Smooth muscle cell (in vitro differentiated cells): ENCODE measurements around the gene GALNT12. TPM values are rescaled to one million over a fixed set of nuclear protein-coding genes. Genes with fewer than 3 reads are reported as not detected.

Source experiments
- DNase-seq: peaks from one replicate; lab custom pipeline; 2025; ENCODE audit not compliant: unreplicated experiment; lab: John Stamatoyannopoulos, UW
- H2AFZ ChIP-seq: fragments of 200-600 bp; sonication (generic); 2 replicates; pipeline ENCODE4 v1.6.0; 2016; ENCODE audit warnings: antibody characterized with exemption, low read depth, mild to moderate bottlenecking
- H3F3A ChIP-seq: fragments of 200-600 bp; sonication (generic); 2 replicates; pipeline ENCODE4 v1.6.0; 2017; ENCODE audit warnings: antibody characterized with exemption, low read depth
- H3K27ac ChIP-seq: fragments of 200-600 bp; sonication (generic); 2 replicates; pipeline ENCODE4 v1.5.1; 2016; ENCODE audit warnings: low read depth, mild to moderate bottlenecking
- H3K27me3 ChIP-seq: fragments of 200-600 bp; sonication (generic); 2 replicates; pipeline ENCODE4 v1.6.1; 2016; ENCODE audit warnings: low read depth, mild to moderate bottlenecking
- H3K36me3 ChIP-seq: fragments of 200-600 bp; sonication (generic); 2 replicates; pipeline ENCODE4 v1.5.1; 2016; ENCODE audit warnings: low read depth
- H3K4me1 ChIP-seq: fragments of 200-600 bp; sonication (generic); 2 replicates; pipeline ENCODE4 v1.5.1; 2016; ENCODE audit warnings: low read depth
- H3K4me2 ChIP-seq: fragments of 200-600 bp; sonication (generic); 2 replicates; pipeline ENCODE4 v1.6.0; 2016; ENCODE audit warnings: mild to moderate bottlenecking
- H3K4me3 ChIP-seq: fragments of 200-600 bp; sonication (generic); 2 replicates; pipeline ENCODE4 v1.5.1; 2016; ENCODE audit warnings: mild to moderate bottlenecking
- H3K79me2 ChIP-seq: fragments of 200-600 bp; sonication (generic); 2 replicates; pipeline ENCODE4 v1.6.0; 2016; ENCODE audit warnings: low read depth, mild to moderate bottlenecking
- H3K9ac ChIP-seq: fragments of 200-600 bp; sonication (generic); 2 replicates; pipeline ENCODE4 v1.6.0; 2016; ENCODE audit warnings: low read depth
- H3K9me3 ChIP-seq: fragments of 200-600 bp; sonication (generic); replicated peaks from 2 replicates; pipeline ENCODE4 v1.5.1; 2016; ENCODE audit warnings: low read depth
- H4K20me1 ChIP-seq: fragments of 200-600 bp; sonication (generic); 2 replicates; pipeline ENCODE4 v1.6.0; 2016; ENCODE audit warnings: low read depth
- WGBS: methylation state at CpG from one replicate; pipeline ENCODE4 v1.1.7; 2016; ENCODE audit warnings: low lambda C conversion rate; 5-methylcytosine and 5-hydroxymethylcytosine counted together
- polyA plus RNA-seq: library from polyadenylated mRNA; unstranded; fragments of >200 nt; fragmentation: Nextera tagmentation; extraction: Ambion mirVana; gene quantifications from 2 replicates; pipeline ENCODE4 v1.2.1, GENCODE V29; 2016
- total RNA-seq: library from RNA; depleted of rRNA; stranded (reverse); fragments of >200 nt; gene quantifications from 2 replicates; pipeline ENCODE4 v1.2.3, GENCODE V29; 2014
- TF ChIP-seq, protein P1 (sequence below): fragments of 200-600 bp; sonication (generic); IDR thresholded peaks from 2 replicates; pipeline ENCODE4 v1.5.1; 2017; ENCODE audit warnings: borderline replicate concordance, mild to moderate bottlenecking, antibody characterized with exemption; ENCODE audit not compliant: insufficient read depth, poor library complexity, severe bottlenecking

The GALNT12 gene
- total and polyA plus RNA-seq, 2 experiments from 2014 or later, result 1.7 to 4.0 TPM

DNA sequence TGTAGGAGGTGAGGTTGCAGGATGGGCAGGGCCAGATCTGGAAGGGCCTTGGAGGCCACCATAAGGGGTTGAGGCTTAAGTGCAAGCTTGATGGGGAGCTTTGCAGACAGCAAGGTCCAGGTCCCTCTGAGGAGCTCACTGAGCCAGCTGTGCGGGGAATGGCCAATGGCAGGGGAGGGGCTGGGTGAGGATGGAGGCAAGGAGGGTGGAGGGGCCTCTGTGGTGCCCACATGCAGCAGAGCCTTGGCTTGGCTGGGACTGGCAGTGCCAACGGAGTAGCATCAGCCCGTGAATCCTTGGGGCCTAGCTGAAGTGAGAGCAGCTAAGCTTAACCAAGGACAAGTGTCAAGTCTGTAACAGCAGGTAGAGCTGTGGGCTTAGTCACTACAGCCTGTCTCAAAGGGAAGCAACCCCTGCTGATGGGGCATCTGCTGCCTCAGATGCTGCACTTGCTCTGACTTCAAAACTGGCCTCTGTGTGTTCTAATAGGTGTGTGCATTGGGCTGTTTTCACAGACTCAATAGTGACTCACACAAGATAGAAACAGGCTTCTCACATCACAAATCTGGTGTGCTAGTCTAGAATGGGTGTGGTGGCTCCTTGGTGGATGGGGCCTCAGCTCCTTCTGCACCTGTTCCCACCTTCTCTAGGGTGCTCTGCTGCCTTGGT, 16.3 kb downstream of the GALNT12 start:
- Histone ChIP-seq H3K36me3 (no peaks in the 10 kb centered on the region), H3K4me3 (no peak overlapping the region), H3K9ac (no peak overlapping the region), H3K4me2 (no peak overlapping the region), H3K79me2 (no peaks in the 10 kb centered on the region), H3K27me3 (no peaks in the 10 kb centered on the region), H2AFZ (no peak overlapping the region), H3K9me3 (no peaks in the 10 kb centered on the region), H3K4me1 (no peaks in the 10 kb centered on the region), H4K20me1 (no peaks in the 10 kb centered on the region), H3F3A (no peaks in the 10 kb centered on the region), H3K27ac (no peak overlapping the region)
- DNase-seq, result no peak
- TF ChIP-seq, protein P1, sequence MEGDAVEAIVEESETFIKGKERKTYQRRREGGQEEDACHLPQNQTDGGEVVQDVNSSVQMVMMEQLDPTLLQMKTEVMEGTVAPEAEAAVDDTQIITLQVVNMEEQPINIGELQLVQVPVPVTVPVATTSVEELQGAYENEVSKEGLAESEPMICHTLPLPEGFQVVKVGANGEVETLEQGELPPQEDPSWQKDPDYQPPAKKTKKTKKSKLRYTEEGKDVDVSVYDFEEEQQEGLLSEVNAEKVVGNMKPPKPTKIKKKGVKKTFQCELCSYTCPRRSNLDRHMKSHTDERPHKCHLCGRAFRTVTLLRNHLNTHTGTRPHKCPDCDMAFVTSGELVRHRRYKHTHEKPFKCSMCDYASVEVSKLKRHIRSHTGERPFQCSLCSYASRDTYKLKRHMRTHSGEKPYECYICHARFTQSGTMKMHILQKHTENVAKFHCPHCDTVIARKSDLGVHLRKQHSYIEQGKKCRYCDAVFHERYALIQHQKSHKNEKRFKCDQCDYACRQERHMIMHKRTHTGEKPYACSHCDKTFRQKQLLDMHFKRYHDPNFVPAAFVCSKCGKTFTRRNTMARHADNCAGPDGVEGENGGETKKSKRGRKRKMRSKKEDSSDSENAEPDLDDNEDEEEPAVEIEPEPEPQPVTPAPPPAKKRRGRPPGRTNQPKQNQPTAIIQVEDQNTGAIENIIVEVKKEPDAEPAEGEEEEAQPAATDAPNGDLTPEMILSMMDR, result no peak
- 92% methylated on average over 3 of the region's 3 CpGs for WGBS

DNA sequence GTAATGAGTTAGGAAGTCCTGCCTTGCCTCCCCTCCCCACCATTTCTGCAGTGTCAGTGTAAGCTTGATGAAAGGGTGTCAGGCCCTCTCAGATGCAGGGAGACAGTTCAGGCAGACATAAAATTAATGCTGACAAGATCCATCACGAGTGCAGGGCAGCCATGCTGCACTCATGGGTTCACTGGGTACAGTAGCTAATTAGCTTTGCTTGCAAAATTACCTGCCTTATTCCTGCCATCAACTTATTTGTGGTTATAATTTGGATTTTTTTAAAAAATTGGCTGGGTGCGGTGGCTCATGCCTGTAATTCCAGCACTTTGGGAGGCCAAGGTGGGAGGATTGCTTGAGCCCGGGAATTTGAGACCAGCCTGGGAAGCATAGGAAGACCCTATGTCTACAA, 17.9 kb downstream of the GALNT12 start:
- H3F3A ChIP-seq, result no peaks in the 10 kb centered on the region
- TF ChIP-seq, protein P1, result no peak
- no peak for DNase-seq
- H3K9ac ChIP-seq, result no peak overlapping the region
- H3K27ac ChIP-seq, result no peak overlapping the region
- WGBS, result 94% methylated on average over 3 of the region's 3 CpGs
- no peak overlapping the region for H2AFZ ChIP-seq
- no peak overlapping the region for H3K4me3 ChIP-seq
- no peaks in the 10 kb centered on the region for H3K79me2 ChIP-seq
- no peaks in the 10 kb centered on the region for H4K20me1 ChIP-seq
- H3K4me1 ChIP-seq, result no peaks in the 10 kb centered on the region
- H3K4me2 ChIP-seq, result no peak overlapping the region
- no peaks in the 10 kb centered on the region for H3K27me3 ChIP-seq
- no peaks in the 10 kb centered on the region for H3K36me3 ChIP-seq
- H3K9me3 ChIP-seq, result no peaks in the 10 kb centered on the region

DNA sequence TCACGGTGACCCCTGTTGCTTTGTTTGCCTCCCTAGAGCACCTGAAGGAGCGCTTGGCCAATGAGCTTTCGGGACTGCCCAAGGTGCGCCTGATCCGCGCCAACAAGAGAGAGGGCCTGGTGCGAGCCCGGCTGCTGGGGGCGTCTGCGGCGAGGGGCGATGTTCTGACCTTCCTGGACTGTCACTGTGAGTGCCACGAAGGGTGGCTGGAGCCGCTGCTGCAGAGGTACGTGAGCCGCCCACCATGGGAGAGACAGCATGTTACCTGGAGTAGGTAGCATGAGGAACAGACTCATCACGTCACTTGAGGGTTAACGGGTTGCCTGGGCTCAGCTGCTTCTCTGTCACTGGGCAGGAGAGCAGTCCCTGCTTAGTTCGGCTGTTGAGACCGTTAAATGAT, 19.2 kb downstream of the GALNT12 start:
- Histone ChIP-seq H3K4me1 (no peaks in the 10 kb centered on the region), H3K9me3 (no peaks in the 10 kb centered on the region), H3K36me3 (no peaks in the 10 kb centered on the region), H4K20me1 (no peaks in the 10 kb centered on the region), H3F3A (no peaks in the 10 kb centered on the region), H2AFZ (no peak overlapping the region), H3K27ac (no peak overlapping the region), H3K4me2 (no peak overlapping the region), H3K79me2 (no peaks in the 10 kb centered on the region), H3K27me3 (no peaks in the 10 kb centered on the region), H3K9ac (no peak overlapping the region), H3K4me3 (no peak overlapping the region)
- TF ChIP-seq, protein P1, result no peak
- DNase-seq, result no peak
- 93% methylated on average over 20 of the region's 20 CpGs for WGBS

DNA sequence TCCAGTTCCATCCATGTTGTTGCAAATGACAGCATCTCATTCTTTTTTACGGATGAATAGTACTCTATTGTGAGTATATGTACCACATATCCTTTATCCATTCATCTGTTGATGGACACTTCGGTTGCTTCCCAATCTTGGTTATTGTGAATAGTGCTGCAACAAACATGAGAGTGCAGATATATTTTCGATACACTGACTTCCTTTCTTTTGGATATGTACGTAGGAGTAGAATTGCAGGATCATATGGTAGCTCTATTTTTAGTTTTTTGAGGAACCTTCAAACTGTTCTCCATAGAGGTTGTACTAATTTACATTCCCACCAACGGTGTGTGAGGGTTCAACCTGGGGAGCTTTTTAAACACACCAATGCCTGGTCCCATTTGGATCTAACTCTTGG, 22.3 kb downstream of the GALNT12 start:
- no peaks in the 10 kb centered on the region for H3K9me3 ChIP-seq
- TF ChIP-seq, protein P1, result no peak
- H3K4me3 ChIP-seq, result no peak overlapping the region
- H3K36me3 ChIP-seq, result no peaks in the 10 kb centered on the region
- H3K9ac ChIP-seq, result no peak overlapping the region
- no peaks in the 10 kb centered on the region for H3K4me1 ChIP-seq
- H3K27ac ChIP-seq, result no peak overlapping the region
- no peaks in the 10 kb centered on the region for H3K27me3 ChIP-seq
- no peak overlapping the region for H3K4me2 ChIP-seq
- H4K20me1 ChIP-seq, result no peaks in the 10 kb centered on the region
- H2AFZ ChIP-seq, result no peak overlapping the region
- WGBS, result 92% methylated on average over 5 of the region's 5 CpGs
- H3K79me2 ChIP-seq, result no peaks in the 10 kb centered on the region
- no peak for DNase-seq
- no peaks in the 10 kb centered on the region for H3F3A ChIP-seq
